Rectal smooth muscle tissue (tissue), 1 donor: ENCODE measurements around the gene LRWD1.
A peak's percentile ranks its signal among the peaks of the same experiment; 100 is the strongest.

Experiments
- H3K27ac ChIP-seq: one replicate; pipeline ENCODE4 v1.7.0; 2013; ENCODE audit warnings: low read depth, low read length, inconsistent platforms
- H3K27me3 ChIP-seq: one replicate; pipeline ENCODE4 v1.7.0; 2013; ENCODE audit warnings: low read length; ENCODE audit not compliant: control insufficient read depth, insufficient read depth
- H3K36me3 ChIP-seq: one replicate; pipeline ENCODE4 v1.7.0; 2013; ENCODE audit warnings: low read length; ENCODE audit not compliant: control insufficient read depth, insufficient read depth
- H3K4me1 ChIP-seq: one replicate; pipeline ENCODE4 v1.7.0; 2013; ENCODE audit warnings: low read length; ENCODE audit not compliant: control insufficient read depth, insufficient read depth
- H3K4me3 ChIP-seq: one replicate; pipeline ENCODE4 v1.7.0; 2013; ENCODE audit warnings: low read length
- H3K9ac ChIP-seq: one replicate; pipeline ENCODE4 v1.7.0; 2013; ENCODE audit warnings: low read length

LRWD1 gene

GRCh38 chr7:102429141-102429899, 35.5 kb upstream of the LRWD1 start:
- no peaks in the 10 kb centered on the region for H3K4me1 ChIP-seq
- H3K9ac ChIP-seq, result no peak overlapping the region
- H3K36me3 ChIP-seq, result peaks cover 6% of the 10 kb centered on the region
- H3K27ac ChIP-seq, result no peak overlapping the region
- no peak overlapping the region for H3K4me3 ChIP-seq
- no peaks in the 10 kb centered on the region for H3K27me3 ChIP-seq

DNA sequence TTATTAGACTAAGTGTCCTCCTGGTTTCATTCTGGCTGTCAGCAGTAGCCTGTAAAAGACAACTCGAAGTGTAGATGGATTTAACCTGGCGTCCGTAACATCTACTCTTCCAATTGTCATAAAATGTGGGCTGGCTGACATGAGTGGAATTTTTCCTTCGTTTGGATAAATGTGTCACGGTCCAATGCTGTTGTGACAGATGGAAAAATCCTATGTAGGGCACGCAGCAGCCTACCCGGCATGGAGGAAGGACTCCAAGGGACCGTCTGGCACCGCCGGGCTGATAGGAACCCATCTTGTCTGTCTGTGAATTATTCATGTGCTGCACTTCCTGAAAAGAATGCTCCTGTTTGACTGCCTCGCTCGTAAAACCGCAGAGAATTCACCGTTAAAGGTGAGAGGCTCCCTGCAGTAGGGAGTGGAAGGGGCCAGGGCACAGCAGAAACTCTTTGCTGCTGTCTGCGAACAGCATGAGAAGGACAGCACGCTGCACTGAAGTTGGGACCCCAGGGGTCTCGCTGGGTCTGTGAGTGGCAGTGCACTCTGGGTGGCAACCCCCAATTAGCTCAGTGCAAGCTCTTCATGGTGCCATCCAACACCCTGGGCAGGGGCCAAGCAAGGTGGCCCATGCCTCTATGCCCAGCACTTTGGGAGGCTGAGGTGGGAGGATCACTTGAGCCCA, 33.0 kb upstream of the LRWD1 start:
- peak overlapping the region; percentile 40 for H3K27ac ChIP-seq
- no peaks in the 10 kb centered on the region for H3K4me1 ChIP-seq
- H3K4me3 ChIP-seq, result peak overlapping the region; percentile 24
- H3K36me3 ChIP-seq, result no peaks in the 10 kb centered on the region
- H3K27me3 ChIP-seq, result no peaks in the 10 kb centered on the region
- no peak overlapping the region for H3K9ac ChIP-seq

GRCh38 chr7:102432442-102433218, 32.2 kb upstream of the LRWD1 start:
- H3K27me3 ChIP-seq, result no peaks in the 10 kb centered on the region
- peak overlapping the region; percentile 58 for H3K4me3 ChIP-seq
- H3K27ac ChIP-seq, result no peak overlapping the region
- no peaks in the 10 kb centered on the region for H3K4me1 ChIP-seq
- no peak overlapping the region for H3K9ac ChIP-seq
- H3K36me3 ChIP-seq, result no peaks in the 10 kb centered on the region

DNA sequence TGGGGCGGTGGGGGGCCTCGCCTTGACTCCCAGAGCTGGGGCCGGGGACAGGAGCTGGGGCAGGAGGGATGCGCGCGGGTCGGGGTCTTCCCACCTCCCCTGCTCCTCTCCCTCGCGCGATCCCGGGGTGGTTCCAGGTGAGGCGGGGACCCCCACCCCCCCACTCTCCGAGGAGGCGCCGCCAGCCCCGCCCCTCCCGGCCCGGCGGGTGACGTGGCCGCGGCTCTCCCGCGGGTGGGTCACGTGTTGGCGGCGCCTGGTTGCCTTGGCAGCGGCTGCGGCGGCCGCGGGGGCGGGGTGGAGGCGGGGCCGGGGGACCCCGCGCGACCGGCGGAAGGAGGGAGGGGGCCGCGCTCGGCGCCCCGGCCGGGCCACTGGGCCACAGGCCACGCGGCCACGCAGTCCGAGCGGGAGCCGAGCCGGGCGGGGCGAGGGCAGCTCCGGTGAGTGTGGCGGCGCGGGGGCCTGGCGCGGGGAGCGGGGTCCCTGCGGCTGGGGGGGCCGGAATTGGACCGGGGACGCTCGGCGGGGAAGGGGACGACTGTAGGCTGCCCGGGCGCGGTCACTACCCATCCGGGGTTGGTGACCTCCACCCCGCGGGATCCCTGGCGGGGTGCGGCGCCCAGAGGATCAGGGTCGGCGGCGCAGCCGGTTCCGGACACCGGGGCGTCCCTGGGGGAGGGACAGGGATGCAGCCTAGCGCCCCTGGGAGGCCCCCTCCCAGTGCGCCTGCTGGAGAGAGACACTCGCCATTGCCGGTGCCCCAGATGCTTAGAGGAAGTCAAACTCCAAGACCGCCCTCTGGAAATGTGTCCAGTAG, 31.4 kb upstream of the LRWD1 start, which contains the start of gene ORAI2:
ORAI2 (plus strand) TSS at position 357 of the 820 bp plus-strand sequence. CDS start 5,382 bp downstream, outside the sequence.
- peak within 1 kb of the TSS; percentile 24 for H3K9ac ChIP-seq
- H3K27me3 ChIP-seq, result no peaks in the 10 kb centered on the region
- no peaks in the 10 kb centered on the region for H3K36me3 ChIP-seq
- H3K4me1 ChIP-seq, result no peaks in the 10 kb centered on the region
- H3K27ac ChIP-seq, result no peak within 1 kb of the TSS
- H3K4me3 ChIP-seq, result peak within 1 kb of the TSS; percentile 70

DNA sequence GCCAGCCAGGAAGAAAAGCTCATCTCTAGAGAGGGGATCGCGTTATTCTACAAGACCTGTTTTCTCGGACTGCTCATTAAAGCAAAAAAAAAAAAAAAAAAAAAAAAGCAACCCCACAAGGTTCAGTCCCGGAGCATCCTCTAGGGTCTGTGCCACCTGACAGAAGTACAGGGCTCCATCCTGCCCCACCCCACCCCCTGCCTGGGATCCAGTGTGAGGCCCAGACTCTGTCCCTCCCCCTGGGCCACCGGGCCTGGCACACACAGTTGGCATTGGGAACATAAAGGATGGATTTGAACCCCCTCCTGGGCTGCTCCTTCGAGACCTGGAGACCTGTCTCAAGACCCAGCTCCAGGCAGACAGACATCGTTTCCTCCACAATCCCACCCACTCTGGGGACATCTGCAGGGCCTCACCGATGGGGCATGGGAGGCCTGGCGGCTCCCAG, 30.7 kb upstream of the LRWD1 start:
- Histone ChIP-seq H3K27me3 (no peaks in the 10 kb centered on the region), H3K9ac (peak overlapping the region; percentile 21), H3K36me3 (no peaks in the 10 kb centered on the region), H3K27ac (no peak overlapping the region), H3K4me1 (no peaks in the 10 kb centered on the region), H3K4me3 (peak overlapping the region; percentile 70)

DNA sequence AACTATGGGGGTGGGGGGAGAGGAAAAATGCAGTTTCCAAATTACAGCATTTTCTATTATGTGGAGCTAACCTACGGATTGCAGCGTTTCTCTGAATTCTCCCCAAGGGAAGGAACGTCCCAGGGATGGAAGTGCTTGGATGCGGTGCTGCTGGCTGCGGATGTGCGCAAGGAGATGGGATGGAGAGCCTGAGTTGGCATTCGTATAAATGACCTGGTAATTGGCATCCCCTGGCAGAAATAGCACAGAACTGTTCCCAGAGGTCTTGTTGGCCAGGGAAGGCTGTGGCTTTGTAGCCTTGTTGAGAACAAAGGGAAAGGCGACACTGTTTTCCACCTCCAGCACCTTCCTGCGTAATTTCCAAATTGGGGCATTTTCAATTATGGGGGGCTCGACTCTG, 28.7 kb upstream of the LRWD1 start:
- Histone ChIP-seq H3K4me1 (no peaks in the 10 kb centered on the region), H3K36me3 (no peaks in the 10 kb centered on the region), H3K27me3 (no peaks in the 10 kb centered on the region), H3K4me3 (no peak overlapping the region), H3K9ac (no peak overlapping the region), H3K27ac (no peak overlapping the region)

DNA sequence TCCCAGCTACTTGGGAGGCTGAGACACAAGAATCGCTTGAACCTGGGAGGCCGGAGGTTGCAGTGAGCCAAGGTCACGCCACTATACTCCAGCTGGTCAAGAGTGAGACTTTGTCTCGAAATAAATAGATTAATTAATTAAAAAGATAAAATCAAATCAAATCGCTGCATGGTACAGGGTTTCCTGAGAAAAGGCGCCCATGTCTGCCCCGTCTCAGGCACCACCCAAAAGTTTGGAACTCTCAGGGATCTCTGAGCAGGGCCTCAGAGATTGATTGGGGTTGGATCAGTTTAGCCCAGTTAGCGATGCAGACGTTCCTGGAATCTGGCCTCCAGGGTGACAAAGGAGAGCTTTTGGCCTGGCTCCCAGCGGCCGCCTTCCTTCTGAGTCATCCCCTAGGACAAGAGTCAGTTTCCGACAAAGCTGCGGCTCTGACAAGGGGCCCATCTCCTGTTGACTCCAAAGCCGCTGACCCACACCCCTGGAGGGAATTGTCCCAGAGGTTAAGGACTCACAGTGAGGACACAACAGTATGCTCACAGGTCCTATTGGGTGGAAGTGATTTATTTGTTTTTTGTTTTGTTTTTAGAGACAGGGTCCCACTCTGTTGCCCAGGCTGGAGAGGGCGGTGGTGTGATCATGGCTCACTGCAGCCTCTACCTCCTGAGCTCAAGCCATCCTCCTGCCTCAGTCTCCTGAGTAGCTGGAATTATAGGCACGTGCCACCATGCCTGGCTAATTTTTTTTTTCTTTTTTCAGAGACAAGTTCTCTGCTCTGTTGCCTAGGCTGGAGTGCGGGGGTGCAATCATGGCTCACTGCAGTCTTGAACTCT, 24.6 kb upstream of the LRWD1 start:
- H3K27me3 ChIP-seq, result no peaks in the 10 kb centered on the region
- H3K4me3 ChIP-seq, result no peak overlapping the region
- no peak overlapping the region for H3K27ac ChIP-seq
- H3K36me3 ChIP-seq, result no peaks in the 10 kb centered on the region
- no peak overlapping the region for H3K9ac ChIP-seq
- no peaks in the 10 kb centered on the region for H3K4me1 ChIP-seq

DNA sequence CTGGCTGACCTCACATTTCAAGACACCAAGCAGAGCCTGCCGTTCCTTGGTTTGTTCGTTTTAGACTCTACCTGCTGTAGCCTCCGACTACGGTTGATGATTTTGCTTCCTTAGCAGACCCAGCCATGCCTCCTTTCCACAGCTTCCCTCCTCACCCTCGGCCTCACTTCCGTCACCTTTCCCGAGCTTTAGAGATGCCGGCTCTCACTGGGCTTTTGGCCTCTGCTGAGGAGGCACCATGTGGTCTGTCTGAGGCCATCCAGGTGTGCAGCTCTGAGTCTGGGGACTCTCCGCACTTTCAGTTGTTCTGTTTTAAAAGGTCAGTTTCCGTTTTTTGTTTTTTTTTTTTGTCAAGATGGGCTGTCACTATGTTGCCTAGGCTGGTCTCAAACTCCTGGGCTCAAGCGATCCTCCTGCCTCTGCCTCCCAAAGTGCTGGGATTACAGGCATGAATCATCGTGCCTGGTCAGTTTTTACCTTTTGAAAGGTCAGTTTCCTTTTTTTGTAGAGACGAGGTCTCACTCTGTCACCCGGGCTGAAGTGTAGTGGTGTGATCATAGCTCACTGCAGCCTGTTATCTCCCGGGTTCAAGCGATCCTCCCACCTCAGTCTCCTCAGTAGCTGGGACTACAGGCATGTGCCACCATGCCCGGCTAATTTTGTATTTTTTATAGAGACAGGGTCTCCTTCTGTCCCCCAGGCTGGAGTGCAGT, 19.7 kb upstream of the LRWD1 start:
- no peaks in the 10 kb centered on the region for H3K27me3 ChIP-seq
- no peak overlapping the region for H3K4me3 ChIP-seq
- H3K27ac ChIP-seq, result no peak overlapping the region
- H3K36me3 ChIP-seq, result no peaks in the 10 kb centered on the region
- no peak overlapping the region for H3K9ac ChIP-seq
- H3K4me1 ChIP-seq, result no peaks in the 10 kb centered on the region

DNA sequence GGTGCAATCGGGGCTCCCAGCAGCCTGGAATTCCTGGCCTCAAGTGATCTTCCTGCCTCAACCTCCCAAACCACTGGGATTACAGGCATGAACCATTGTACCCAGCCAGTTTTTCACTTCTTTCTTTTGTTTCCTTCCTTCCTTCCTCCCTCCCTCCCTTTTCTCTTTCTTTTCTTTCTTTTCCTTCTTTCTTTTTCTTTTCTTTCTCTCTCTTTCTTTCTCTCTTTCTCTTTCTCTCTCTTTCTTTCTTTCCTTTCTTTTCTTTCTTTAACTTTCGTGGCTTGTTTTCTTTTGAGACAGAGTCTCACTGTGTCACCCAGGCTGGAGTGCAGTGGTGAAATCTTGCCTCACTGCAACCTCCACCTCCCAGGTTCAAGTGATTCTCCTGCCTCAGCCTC, 19.1 kb upstream of the LRWD1 start:
- H3K36me3 ChIP-seq, result no peaks in the 10 kb centered on the region
- H3K4me1 ChIP-seq, result no peaks in the 10 kb centered on the region
- H3K4me3 ChIP-seq, result no peak overlapping the region
- H3K9ac ChIP-seq, result no peak overlapping the region
- no peak overlapping the region for H3K27ac ChIP-seq
- no peaks in the 10 kb centered on the region for H3K27me3 ChIP-seq

GRCh38 chr7:102446387-102447156, 18.2 kb upstream of the LRWD1 start:
- Histone ChIP-seq H3K27ac (no peak overlapping the region), H3K9ac (no peak overlapping the region), H3K27me3 (no peaks in the 10 kb centered on the region), H3K4me3 (no peak overlapping the region), H3K36me3 (no peaks in the 10 kb centered on the region), H3K4me1 (no peaks in the 10 kb centered on the region)
